ENCODE results near the gene DOK7. TPM values are rescaled to one million over a fixed set of nuclear protein-coding genes. Genes with fewer than 3 reads are reported as not detected.

The DOK7 gene
- total RNA-seq, 1 experiment from 2014 or later = 5.3 TPM

GRCh38 chr4:3494462-3494871 is 31.4 kb downstream of the DOK7 start:
- no peaks in the 10 kb centered on the region for H3K27me3 Mint-ChIP-seq (ENCODE audit: insufficient read depth, unreplicated experiment)
- no peak for TF ChIP-seq CTCF (IDR thresholded peaks at IDR 0.05; ENCODE audit: unreplicated experiment)
- no peak for DNase-seq (ENCODE audit: unreplicated experiment)
- H3K4me1 Mint-ChIP-seq (ENCODE audit: insufficient read depth, unreplicated experiment) = no peaks in the 10 kb centered on the region
- H3K27ac Mint-ChIP-seq (ENCODE audit: low read depth, unreplicated experiment) = no peak overlapping the region
- CTCF ChIA-PET = interaction anchor here (0.5 kb wide), 1 partner anchor 14 kb away, joined by 4 read pairs; no protein-coding TSS in a partner anchor
- POLR2A ChIA-PET = no interaction called here
- intact Hi-C loops (cut with micrococcal nuclease) = no loop called here
- H3K9me3 Mint-ChIP-seq (ENCODE audit: unreplicated experiment) = no peaks in the 10 kb centered on the region
- no TSS peak for BruUV-seq (replicated peaks)
- H3K36me3 Mint-ChIP-seq (ENCODE audit: insufficient read depth, unreplicated experiment) = peaks cover 5% of the 10 kb centered on the region
- H3K4me3 Mint-ChIP-seq (ENCODE audit: unreplicated experiment) = no peak overlapping the region

DNA sequence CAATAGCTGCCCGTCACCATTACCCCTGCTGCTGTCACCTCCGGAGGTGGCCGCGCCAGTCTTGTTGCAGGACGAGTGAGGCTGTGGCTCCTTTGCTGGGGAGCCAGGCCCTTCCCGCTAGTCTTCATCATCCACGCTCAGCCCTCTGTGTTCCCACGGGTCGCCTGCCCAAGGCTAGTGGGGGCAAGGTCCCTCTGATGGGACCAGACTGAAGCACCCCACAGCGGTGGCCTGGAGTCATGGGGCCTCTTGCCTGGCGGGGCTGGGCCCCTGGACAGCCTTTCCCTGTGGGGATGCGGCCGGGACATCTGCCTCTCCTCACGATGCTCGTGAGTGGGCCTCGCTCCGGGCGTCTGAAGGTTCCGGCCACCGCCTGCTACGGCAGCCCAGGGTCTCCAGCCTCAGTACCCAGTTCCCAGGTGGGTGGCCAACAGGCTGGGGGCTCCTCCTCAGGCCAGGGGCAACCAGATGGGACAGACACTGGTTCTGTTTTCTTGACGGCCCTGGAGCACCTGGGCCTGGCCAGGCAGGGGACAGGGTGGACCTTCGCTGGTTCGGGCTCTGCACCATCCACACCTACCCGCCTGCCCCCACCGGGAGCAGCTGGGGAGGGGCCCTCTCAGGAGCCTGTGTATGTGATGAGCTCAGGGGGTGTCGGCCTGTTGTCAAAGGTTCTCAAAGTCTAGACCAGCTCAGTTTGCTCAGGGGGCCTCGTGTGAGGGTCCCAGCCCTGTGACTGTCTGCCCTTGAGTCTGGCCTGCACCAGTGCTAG is 32.3 kb downstream of the DOK7 start:
- POLR2A ChIA-PET = interaction anchor here (0.9 kb wide), 1 partner anchor 20 kb away, joined by 3 read pairs; no protein-coding TSS in a partner anchor
- intact Hi-C loops (cut with micrococcal nuclease) = no loop called here
- CTCF ChIA-PET = interaction anchor here (0.7 kb wide), 1 partner anchor 52 kb away, joined by 3 read pairs; no protein-coding TSS in a partner anchor
- H3K9me3 Mint-ChIP-seq (ENCODE audit: unreplicated experiment) = no peaks in the 10 kb centered on the region
- no TSS peak for BruUV-seq (replicated peaks)
- no peaks in the 10 kb centered on the region for H3K4me1 Mint-ChIP-seq (ENCODE audit: insufficient read depth, unreplicated experiment)
- DNase-seq (ENCODE audit: unreplicated experiment) = no peak
- H3K4me3 Mint-ChIP-seq (ENCODE audit: unreplicated experiment) = no peak overlapping the region
- no peak overlapping the region for H3K27ac Mint-ChIP-seq (ENCODE audit: low read depth, unreplicated experiment)
- H3K27me3 Mint-ChIP-seq (ENCODE audit: insufficient read depth, unreplicated experiment) = no peaks in the 10 kb centered on the region
- H3K36me3 Mint-ChIP-seq (ENCODE audit: insufficient read depth, unreplicated experiment) = peaks cover 2% of the 10 kb centered on the region
- TF ChIP-seq CTCF (IDR thresholded peaks at IDR 0.05; ENCODE audit: unreplicated experiment) = no peak

- no peaks in the 10 kb centered on the region for H3K4me1 Mint-ChIP-seq (ENCODE audit: insufficient read depth, unreplicated experiment)
- no peak overlapping the region for H3K27ac Mint-ChIP-seq (ENCODE audit: low read depth, unreplicated experiment)
- H3K36me3 Mint-ChIP-seq (ENCODE audit: insufficient read depth, unreplicated experiment) = peaks cover 6% of the 10 kb centered on the region
- CTCF ChIA-PET = interaction anchor here (0.7 kb wide), 1 partner anchor 52 kb away, joined by 3 read pairs; no protein-coding TSS in a partner anchor
- no peaks in the 10 kb centered on the region for H3K9me3 Mint-ChIP-seq (ENCODE audit: unreplicated experiment)
- DNase-seq (ENCODE audit: unreplicated experiment) = no peak
- POLR2A ChIA-PET = interaction anchor here (0.9 to 1.1 kb wide), 2 partner anchors 19 to 55 kb away, joined by 3 read pairs; no protein-coding TSS in a partner anchor
- BruUV-seq (replicated peaks) = no TSS peak
- no peak for TF ChIP-seq CTCF (IDR thresholded peaks at IDR 0.05; ENCODE audit: unreplicated experiment)
- no peak overlapping the region for H3K4me3 Mint-ChIP-seq (ENCODE audit: unreplicated experiment)
- intact Hi-C loops (cut with micrococcal nuclease) = no loop called here
- H3K27me3 Mint-ChIP-seq (ENCODE audit: insufficient read depth, unreplicated experiment) = no peaks in the 10 kb centered on the region
Observed at GRCh38 chr4:3496021-3496420, 32.9 kb downstream of the DOK7 start.

- no peak overlapping the region for H3K27ac Mint-ChIP-seq (ENCODE audit: low read depth, unreplicated experiment)
- peaks cover 6% of the 10 kb centered on the region for H3K36me3 Mint-ChIP-seq (ENCODE audit: insufficient read depth, unreplicated experiment)
- no peak for DNase-seq (ENCODE audit: unreplicated experiment)
- TF ChIP-seq CTCF (IDR thresholded peaks at IDR 0.05; ENCODE audit: unreplicated experiment) = no peak
- no TSS peak for BruUV-seq (replicated peaks)
- no peak overlapping the region for H3K4me3 Mint-ChIP-seq (ENCODE audit: unreplicated experiment)
- CTCF ChIA-PET = no interaction called here
- intact Hi-C loops (cut with micrococcal nuclease) = no loop called here
- POLR2A ChIA-PET = interaction anchor here (1.1 kb wide), 1 partner anchor 56 kb away, joined by 3 read pairs; no protein-coding TSS in a partner anchor
- H3K9me3 Mint-ChIP-seq (ENCODE audit: unreplicated experiment) = no peaks in the 10 kb centered on the region
- no peaks in the 10 kb centered on the region for H3K27me3 Mint-ChIP-seq (ENCODE audit: insufficient read depth, unreplicated experiment)
- no peaks in the 10 kb centered on the region for H3K4me1 Mint-ChIP-seq (ENCODE audit: insufficient read depth, unreplicated experiment)
Observed at GRCh38 chr4:3497095-3497494, 34.0 kb downstream of the DOK7 start.

Measured in MCF 10A (cell line).